HG02642 (cell line): ENCODE data around the gene SAMD5.
"Not testable (repeated sequence)": the region's sequence is repeated elsewhere in the genome, so short reads cannot be mapped to it uniquely, and the experiment has no call there.

Source experiments
- ATAC-seq: cut with Tn5 transposase; IDR thresholded peaks from one replicate; pipeline ENCODE4 v1.9.1; 2021; ENCODE audit warnings: mild to moderate bottlenecking; ENCODE audit not compliant: unreplicated experiment, poor library complexity

Gene SAMD5

GRCh38 chr6:147527197-147527596, 18.7 kb downstream of the SAMD5 start:
- ATAC-seq = no peak

- ATAC-seq = no peak
Observed at GRCh38 chr6:147528511-147529145, 20.1 kb downstream of the SAMD5 start.

- no peak for ATAC-seq
Observed at GRCh38 chr6:147530132-147531060, 21.9 kb downstream of the SAMD5 start.

GRCh38 chr6:147531321-147531720, 22.8 kb downstream of the SAMD5 start:
- no peak for ATAC-seq

- no peak for ATAC-seq
Observed at GRCh38 chr6:147534116-147534860, 25.8 kb downstream of the SAMD5 start.

- ATAC-seq = no peak
Observed at GRCh38 chr6:147538821-147539220, 30.3 kb downstream of the SAMD5 start.

GRCh38 chr6:147540075-147540474, 31.6 kb downstream of the SAMD5 start:
- ATAC-seq = no peak

GRCh38 chr6:147542436-147542835, 33.9 kb downstream of the SAMD5 start:
- not testable (repeated sequence) for ATAC-seq

- no peak for ATAC-seq
Observed at GRCh38 chr6:147544420-147544819, 35.9 kb downstream of the SAMD5 start.

- ATAC-seq = no peak
Observed at GRCh38 chr6:147546501-147547368, 38.2 kb downstream of the SAMD5 start.

- no peak for ATAC-seq
Observed at GRCh38 chr6:147547369-147547902, 38.9 kb downstream of the SAMD5 start.

- no peak for ATAC-seq
Observed at GRCh38 chr6:147548921-147549475, 40.5 kb downstream of the SAMD5 start.

GRCh38 chr6:147549531-147549930, 41.0 kb downstream of the SAMD5 start:
- no peak for ATAC-seq

GRCh38 chr6:147551976-147552375, 43.5 kb downstream of the SAMD5 start:
- no peak for ATAC-seq

GRCh38 chr6:147553099-147553498, 44.6 kb downstream of the SAMD5 start:
- no peak for ATAC-seq

- no peak for ATAC-seq
Observed at GRCh38 chr6:147554281-147554680, 45.8 kb downstream of the SAMD5 start.

- ATAC-seq = no peak
Observed at GRCh38 chr6:147559006-147559405, 50.5 kb downstream of the SAMD5 start.

GRCh38 chr6:147560670-147561069, 52.2 kb downstream of the SAMD5 start:
- no peak for ATAC-seq

GRCh38 chr6:147561726-147562125, 53.2 kb downstream of the SAMD5 start:
- no peak for ATAC-seq
